HEK293 (cell line): Measurements from ENCODE around the gene PHF21A.

Experiments
- CTCF ChIA-PET: fragments of 350-600 bp; formaldehyde crosslinking; extraction: SDS; loops from one replicate; lab custom pipeline; 2021; ENCODE audit warnings: antibody characterized with exemption; lab: Yijun Ruan, JAX
- POLR2A ChIA-PET: fragments of 300-600 bp; formaldehyde crosslinking; extraction: SDS; loops from one replicate; lab custom pipeline; 2020; ENCODE audit warnings: antibody characterized with exemption, inconsistent platforms; lab: Yijun Ruan, JAX
- H3K27ac ChIP-seq: fragments of 200-500 bp; sonication (Bioruptor generic); 2 replicates; pipeline ENCODE4 v1.5.1; 2014; ENCODE audit warnings: low read depth, low read length, control low read depth, inconsistent platforms; ENCODE audit errors: extremely low read depth
- H3K36me3 ChIP-seq, 2 experiments: fragments of 200-500 bp in 1 of 2; sonication (Bioruptor generic) in 1 of 2; 1 replicate in 1 of 2; 2 replicates in 1 of 2; pipeline ENCODE4 v1.5.1; 2014 to 2017; ENCODE audit warnings: inconsistent platforms in 2 of 2, low read length in 2 of 2; ENCODE audit not compliant: control insufficient read depth in 2 of 2, insufficient read depth in 1 of 2
- H3K4me1 ChIP-seq: fragments of 200-500 bp; sonication (Bioruptor generic); 2 replicates; pipeline ENCODE4 v1.5.1; 2014; ENCODE audit warnings: mild to moderate bottlenecking, low read length, inconsistent platforms; ENCODE audit not compliant: control insufficient read depth, insufficient read depth
- H3K4me3 ChIP-seq: 2 replicates; pipeline ENCODE4 v1.5.1; 2011; ENCODE audit warnings: low read depth, mild to moderate bottlenecking, control low read depth, low read length, moderate library complexity
- H3K9me3 ChIP-seq: fragments of 200-500 bp; sonication (Bioruptor generic); 2 replicates; pipeline ENCODE4 v1.5.1; 2014; ENCODE audit warnings: low read depth, low read length, inconsistent platforms; ENCODE audit not compliant: control insufficient read depth, insufficient read depth
- GFI1B ChIP-seq: fragments of 450-650 bp; formaldehyde crosslinking; IDR thresholded peaks from 2 replicates; pipeline ENCODE4 v1.5.1; 2016; ENCODE audit warnings: missing biosample characterization, missing genetic modification characterization
- HOXA7 ChIP-seq: sonication (generic); formaldehyde crosslinking; IDR thresholded peaks from 2 replicates; pipeline ENCODE4 v1.8.1; 2022; ENCODE audit warnings: missing genetic modification reagents, borderline replicate concordance
- ZBTB6 ChIP-seq: fragments of 450-650 bp; formaldehyde crosslinking; IDR thresholded peaks from 2 replicates; pipeline ENCODE4 v1.5.1; 2017; ENCODE audit warnings: missing biosample characterization, missing genetic modification characterization
- ZNF132 ChIP-seq: fragments of 450-650 bp; formaldehyde crosslinking; IDR thresholded peaks from 2 replicates; pipeline ENCODE4 v1.5.1; 2017; ENCODE audit warnings: missing biosample characterization, missing genetic modification characterization, borderline replicate concordance
- ZNF155 ChIP-seq: fragments of 450-650 bp; formaldehyde crosslinking; IDR thresholded peaks from 2 replicates; pipeline ENCODE4 v1.5.1; 2016; ENCODE audit warnings: missing biosample characterization, missing genetic modification characterization
- ZNF175 ChIP-seq: fragments of 450-650 bp; formaldehyde crosslinking; IDR thresholded peaks from 2 replicates; pipeline ENCODE4 v1.5.1; 2016; ENCODE audit warnings: missing biosample characterization, missing genetic modification characterization
- ZNF426 ChIP-seq: fragments of 450-650 bp; formaldehyde crosslinking; IDR thresholded peaks from 2 replicates; pipeline ENCODE4 v1.5.1; 2017; ENCODE audit warnings: missing biosample characterization, missing genetic modification characterization, mild to moderate bottlenecking, inconsistent platforms, moderate library complexity
- ZNF473 ChIP-seq: fragments of 450-650 bp; formaldehyde crosslinking; IDR thresholded peaks from 2 replicates; pipeline ENCODE4 v1.5.1; 2017; ENCODE audit warnings: missing biosample characterization, missing genetic modification characterization
- ZNF530 ChIP-seq: fragments of 450-650 bp; formaldehyde crosslinking; IDR thresholded peaks from 2 replicates; pipeline ENCODE4 v1.5.1; 2016; ENCODE audit warnings: low read depth, missing biosample characterization, missing genetic modification characterization
- ZNF549 ChIP-seq: fragments of 450-650 bp; IDR thresholded peaks from 2 replicates; pipeline ENCODE4 v1.5.1; 2018; ENCODE audit warnings: missing biosample characterization, missing genetic modification characterization, mild to moderate bottlenecking, inconsistent platforms, moderate library complexity
- ZNF560 ChIP-seq: fragments of 450-650 bp; formaldehyde crosslinking; IDR thresholded peaks from 2 replicates; pipeline ENCODE4 v1.5.1; 2017; ENCODE audit warnings: missing biosample characterization, missing genetic modification characterization, borderline replicate concordance
- ZNF747 ChIP-seq: fragments of 450-650 bp; formaldehyde crosslinking; IDR thresholded peaks from 2 replicates; pipeline ENCODE4 v1.5.1; 2016; ENCODE audit warnings: missing biosample characterization, missing genetic modification characterization
- ZSCAN30 ChIP-seq: fragments of 450-650 bp; IDR thresholded peaks from 2 replicates; pipeline ENCODE4 v1.5.1; 2018; ENCODE audit warnings: missing biosample characterization, mild to moderate bottlenecking, missing genetic modification characterization, moderate library complexity
- ZSCAN4 ChIP-seq: fragments of 450-650 bp; formaldehyde crosslinking; IDR thresholded peaks from 2 replicates; pipeline ENCODE4 v1.5.1; 2017; ENCODE audit warnings: missing biosample characterization, missing genetic modification characterization

Gene PHF21A

GRCh38 chr11:45884596-45885185 lies 236.6 kb downstream of the PHF21A start:
- POLR2A ChIA-PET = interaction anchor here (1.6 kb wide), 1 partner anchor 33 kb away, joined by 4 read pairs; the partner anchor contains the start of gene PEX16
- CTCF ChIA-PET = interaction anchor here (0.7 to 2.3 kb wide), 2 partner anchors 12 to 81 kb away, joined by 3 to 20 read pairs; no protein-coding TSS in a partner anchor
- Histone ChIP-seq H3K27ac (no peak overlapping the region), H3K36me3 (peaks cover 0 to 5% of the 10 kb centered on the region in 2 experiments; a peak in 1 of 3 replicates), H3K4me1 (no peaks in the 10 kb centered on the region), H3K9me3 (no peaks in the 10 kb centered on the region), H3K4me3 (no peak overlapping the region)
- TF ChIP-seq ZNF560 (no peak), ZNF175 (tag by site-specific recombination) (no peak), ZNF426 (tag by site-specific recombination) (no peak), GFI1B (tag by site-specific recombination) (no peak), ZNF747 (tag by site-specific recombination) (no peak), ZNF473 (tag by site-specific recombination) (no peak), ZBTB6 (tag by site-specific recombination) (no peak), HOXA7 (CRISPR knock-in tag) (no peak), ZSCAN4 (tag by site-specific recombination) (no peak), ZNF530 (tag by site-specific recombination) (no peak), ZNF155 (tag by site-specific recombination) (no peak), ZNF549 (tag by site-specific recombination) (no peak), ZNF132 (tag by site-specific recombination) (no peak), ZSCAN30 (tag by site-specific recombination) (no peak)
